Astrocyte (in vitro differentiated cells and primary cell): ENCODE results near the gene PCYOX1L. TPM values are rescaled to one million over a fixed set of nuclear protein-coding genes. Genes with fewer than 3 reads are reported as not detected.

Source experiments
- DNase-seq: peaks from one replicate; pipeline ENCODE4 v3.0.0-alpha.2; 2010; ENCODE audit warnings: low read depth
- FAIRE-seq: peaks from 2 replicates; lab custom pipeline; 2011; peaks lifted over from hg19 to GRCh38; lab: Jason Lieb, UNC
- H2AFZ ChIP-seq: 2 replicates; pipeline ENCODE4 v1.6.0; 2012; ENCODE audit warnings: low read depth, low read length, inconsistent platforms
- H3K27ac ChIP-seq: 2 replicates; pipeline ENCODE4 v1.5.1; 2011; ENCODE audit warnings: low read depth, low read length, inconsistent platforms
- H3K27me3 ChIP-seq: 2 replicates; pipeline ENCODE4 v1.6.0; 2011; ENCODE audit warnings: low read length, inconsistent platforms; ENCODE audit not compliant: insufficient read depth
- H3K36me3 ChIP-seq: 2 replicates; pipeline ENCODE4 v1.5.1; 2011; ENCODE audit warnings: low read length, inconsistent platforms; ENCODE audit not compliant: insufficient read depth
- H3K4me1 ChIP-seq: 2 replicates; pipeline ENCODE4 v1.5.1; 2011; ENCODE audit warnings: low read length, inconsistent platforms; ENCODE audit not compliant: insufficient read depth
- H3K4me2 ChIP-seq: 2 replicates; pipeline ENCODE4 v1.6.0; 2012; ENCODE audit warnings: low read length, inconsistent platforms
- H3K4me3 ChIP-seq: 2 replicates; pipeline ENCODE4 v1.5.1; 2011; ENCODE audit warnings: low read depth, mild to moderate bottlenecking, low read length, inconsistent platforms; ENCODE audit not compliant: insufficient read depth
- H3K79me2 ChIP-seq: 2 replicates; pipeline ENCODE4 v1.6.0; 2012; ENCODE audit warnings: mild to moderate bottlenecking, low read length, inconsistent platforms; ENCODE audit not compliant: insufficient read depth
- H3K9ac ChIP-seq: 2 replicates; pipeline ENCODE4 v1.6.0; 2012; ENCODE audit warnings: mild to moderate bottlenecking, low read length, inconsistent platforms
- H3K9me3 ChIP-seq: 2 replicates; pipeline ENCODE4 v1.5.1; 2012; ENCODE audit warnings: low read depth, mild to moderate bottlenecking, low read length, inconsistent platforms; ENCODE audit not compliant: insufficient read depth
- H4K20me1 ChIP-seq: 2 replicates; pipeline ENCODE4 v1.6.0; 2012; ENCODE audit warnings: low read length, inconsistent platforms; ENCODE audit not compliant: insufficient read depth
- H3K27ac Mint-ChIP-seq: one replicate; pipeline ENCODE4 v1.8.0; 2021; ENCODE audit warnings: mild to moderate bottlenecking, mixed read lengths; ENCODE audit not compliant: unreplicated experiment
- H3K27me3 Mint-ChIP-seq: one replicate; pipeline ENCODE4 v1.8.0; 2021; ENCODE audit warnings: low read depth, mixed read lengths; ENCODE audit not compliant: unreplicated experiment
- H3K36me3 Mint-ChIP-seq: one replicate; pipeline ENCODE4 v1.8.0; 2021; ENCODE audit warnings: low read depth, mixed read lengths; ENCODE audit not compliant: unreplicated experiment
- H3K4me1 Mint-ChIP-seq: one replicate; pipeline ENCODE4 v1.8.0; 2021; ENCODE audit warnings: low read depth, mixed read lengths; ENCODE audit not compliant: unreplicated experiment
- H3K4me3 Mint-ChIP-seq: one replicate; pipeline ENCODE4 v1.8.0; 2021; ENCODE audit warnings: mild to moderate bottlenecking, moderate library complexity, mixed read lengths; ENCODE audit not compliant: unreplicated experiment
- H3K9me3 Mint-ChIP-seq: one replicate; pipeline ENCODE4 v1.8.0; 2021; ENCODE audit warnings: mild to moderate bottlenecking, mixed read lengths; ENCODE audit not compliant: unreplicated experiment
- CTCF ChIP-seq: IDR thresholded peaks from 2 replicates; pipeline ENCODE4 v1.5.1; 2011; ENCODE audit warnings: low read depth, mild to moderate bottlenecking, inconsistent platforms, low read length, moderate library complexity; ENCODE audit not compliant: insufficient read depth
- EZH2 ChIP-seq: IDR thresholded peaks from 2 replicates; pipeline ENCODE4 v1.6.1; 2012; ENCODE audit warnings: mild to moderate bottlenecking, low read length, inconsistent platforms; ENCODE audit not compliant: insufficient read depth
- total RNA-seq: library from RNA; stranded (reverse); gene quantifications from 2 replicates; pipeline ENCODE4 v1.2.1, GENCODE V29; 2021

Gene PCYOX1L
- total RNA-seq, 1 donor from 2014 or later: 16.6 TPM

- Histone ChIP-seq H3K4me2 (peak overlapping the region; percentile 92), H3K9me3 (no peaks in the 10 kb centered on the region)
Observed at GRCh38 chr5:149358868-149359495, 1.1 kb downstream of the PCYOX1L start.

GRCh38 chr5:149360272-149360671 is 2.4 kb downstream of the PCYOX1L start:
- no peaks in the 10 kb centered on the region for H4K20me1 ChIP-seq
- H3K27ac Mint-ChIP-seq: no peak overlapping the region
- H3K9ac ChIP-seq: no peak overlapping the region
- no peak overlapping the region for H2AFZ ChIP-seq
- H3K4me2 ChIP-seq: no peak overlapping the region
- FAIRE-seq (no peak), DNase-seq (no peak)
- TF ChIP-seq CTCF (no peak), EZH2 (no peak)
- H3K27me3 Mint-ChIP-seq: no peaks in the 10 kb centered on the region
- no peak overlapping the region for H3K27ac ChIP-seq
- H3K36me3 ChIP-seq: no peaks in the 10 kb centered on the region
- H3K79me2 ChIP-seq: no peaks in the 10 kb centered on the region
- H3K4me1 ChIP-seq: peaks cover 5% of the 10 kb centered on the region
- no peaks in the 10 kb centered on the region for H3K27me3 ChIP-seq
- no peaks in the 10 kb centered on the region for H3K9me3 ChIP-seq
- no peak overlapping the region for H3K4me3 ChIP-seq
- no peak overlapping the region for H3K4me3 Mint-ChIP-seq
- peaks cover 5% of the 10 kb centered on the region for H3K36me3 Mint-ChIP-seq
- peaks cover 3% of the 10 kb centered on the region for H3K4me1 Mint-ChIP-seq
- H3K9me3 Mint-ChIP-seq: no peaks in the 10 kb centered on the region

More at GRCh38 chr5:149358868-149359495, 1.1 kb downstream of the PCYOX1L start:
- Histone ChIP-seq H3K36me3 (no peaks in the 10 kb centered on the region), H2AFZ (no peak overlapping the region), H3K4me3 (peak overlapping the region; percentile 63), H4K20me1 (peaks cover 9% of the 10 kb centered on the region), H3K27ac (no peak overlapping the region), H3K79me2 (no peaks in the 10 kb centered on the region), H3K27me3 (no peaks in the 10 kb centered on the region), H3K9ac (no peak overlapping the region), H3K4me1 (peaks cover 5% of the 10 kb centered on the region)
- FAIRE-seq: no peak
- Mint-ChIP-seq H3K4me3 (peak overlapping the region; percentile 93), H3K4me1 (peaks cover 3% of the 10 kb centered on the region), H3K27ac (peak overlapping the region; percentile 36), H3K36me3 (peaks cover 9% of the 10 kb centered on the region), H3K9me3 (no peaks in the 10 kb centered on the region), H3K27me3 (no peaks in the 10 kb centered on the region)
- no peak for DNase-seq
- TF ChIP-seq EZH2 (no peak), CTCF (no peak)

- H3K4me1 ChIP-seq: peaks cover 5% of the 10 kb centered on the region
- no peak overlapping the region for H3K9ac ChIP-seq
- Mint-ChIP-seq H3K9me3 (no peaks in the 10 kb centered on the region), H3K4me3 (no peak overlapping the region), H3K27ac (no peak overlapping the region), H3K36me3 (no peaks in the 10 kb centered on the region), H3K4me1 (peaks cover 15% of the 10 kb centered on the region), H3K27me3 (no peaks in the 10 kb centered on the region)
- H3K9me3 ChIP-seq: no peaks in the 10 kb centered on the region
- no peaks in the 10 kb centered on the region for H4K20me1 ChIP-seq
- H2AFZ ChIP-seq: no peak overlapping the region
- DNase-seq (no peak), FAIRE-seq (no peak)
- TF ChIP-seq EZH2 (no peak), CTCF (no peak)
- no peaks in the 10 kb centered on the region for H3K27me3 ChIP-seq
- no peaks in the 10 kb centered on the region for H3K36me3 ChIP-seq
- H3K79me2 ChIP-seq: no peaks in the 10 kb centered on the region
- H3K27ac ChIP-seq: no peak overlapping the region
- H3K4me2 ChIP-seq: no peak overlapping the region
- H3K4me3 ChIP-seq: no peak overlapping the region
Observed at GRCh38 chr5:149362541-149362940, 4.7 kb downstream of the PCYOX1L start.
